ENCODE measurements around the gene RNLS. TPM values are rescaled to one million over a fixed set of nuclear protein-coding genes. Genes with fewer than 3 reads are reported as not detected.

RNLS gene
- total and polyA plus RNA-seq, 2 of the 4 experiments (the other 2 are of a cell fraction): 4.5 to 7.0 TPM

DNA sequence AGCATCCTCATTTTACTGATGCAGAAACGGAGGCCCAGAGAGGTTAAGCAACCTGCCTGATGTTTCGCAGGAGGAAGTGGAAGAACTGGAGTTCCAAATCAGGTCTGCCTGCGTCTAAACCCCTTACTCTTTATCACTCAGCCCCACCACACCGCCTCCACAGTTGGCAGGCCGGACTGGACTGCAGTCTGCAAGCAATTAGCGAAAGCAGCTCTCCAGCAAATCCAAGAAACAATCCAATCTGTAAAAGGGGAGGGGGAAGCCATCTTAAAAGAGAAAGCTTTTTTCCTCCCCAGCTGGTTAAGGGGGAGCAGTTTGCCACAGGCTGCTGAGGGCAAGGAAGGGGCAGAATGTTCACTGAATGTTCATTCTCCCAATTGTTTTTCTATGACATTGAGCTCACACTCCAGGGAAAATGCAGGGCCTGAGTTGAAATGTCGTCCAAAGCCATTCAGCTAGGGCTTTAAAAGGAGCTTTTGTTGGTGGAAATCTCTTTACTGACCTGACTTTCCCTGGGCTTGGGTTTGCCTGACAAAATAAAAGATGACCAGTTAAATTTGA is 350.1 kb downstream of the RNLS start:
- Histone ChIP-seq H3K4me3 (ENCODE audit: insufficient read depth, low read depth, low read length) (no peak overlapping the region), H3K4me1 (ENCODE audit: control insufficient read depth, insufficient read depth, low read length) (no peaks in the 10 kb centered on the region), H3K79me1 (ENCODE audit: low read depth in 1 of 2, low read length in 2 of 2) (no peaks in the 10 kb centered on the region), H2BK20ac (ENCODE audit: low read depth, low read length) (no peak overlapping the region), H3K36me3 (ENCODE audit: control insufficient read depth, insufficient read depth, low read length) (no peaks in the 10 kb centered on the region), H3K23ac (ENCODE audit: low read depth, low read length) (no peak overlapping the region), H3K18ac (ENCODE audit: low read depth, low read length) (no peak overlapping the region), H3K9ac (ENCODE audit: low read depth, low read length) (no peak overlapping the region), H4K5ac (ENCODE audit: low read depth, low read length) (no peak overlapping the region), H4K20me1 (ENCODE audit: insufficient read depth, low read length) (no peaks in the 10 kb centered on the region), H3K9me1 (ENCODE audit: insufficient read depth, low read length) (no peaks in the 10 kb centered on the region), H2AK9ac (replicated peaks; ENCODE audit: low read depth, low read length, poor library complexity) (no peak overlapping the region), H3K27ac (ENCODE audit: insufficient read depth, low read length) (no peak overlapping the region), H3K14ac (replicated peaks; ENCODE audit: low read depth, low read length) (no peak overlapping the region), H4K91ac (ENCODE audit: insufficient read depth, low read depth, low read length) (no peak overlapping the region), H4K8ac (ENCODE audit: low read depth in 2 of 2, low read length in 2 of 2) (no peak overlapping the region), H2AFZ (replicated peaks; ENCODE audit: low read length, poor library complexity) (no peak overlapping the region), H3K56ac (ENCODE audit: extremely low read depth, insufficient read depth, low read length) (no peak overlapping the region), H2BK5ac (ENCODE audit: low read depth, low read length, poor library complexity, severe bottlenecking) (no peak overlapping the region), H2AK5ac (ENCODE audit: low read depth, low read length) (no peak overlapping the region), H2BK15ac (ENCODE audit: low read depth, low read length) (no peak overlapping the region), H3K9me3 (ENCODE audit: control insufficient read depth, insufficient read depth, low read length) (no peaks in the 10 kb centered on the region), H3K4me2 (ENCODE audit: low read depth, low read length) (no peak overlapping the region), H2BK120ac (ENCODE audit: low read depth, low read length) (no peak overlapping the region), H3K27me3 (ENCODE audit: control insufficient read depth, insufficient read depth, low read length) (no peaks in the 10 kb centered on the region), H3K4ac (ENCODE audit: low read depth, low read length) (no peak overlapping the region)
- dilution Hi-C loops (cut with HindIII; ENCODE audit: low sequenced_read_pairs, unreplicated experiment) (no loop called here), in situ Hi-C loops (cut with MboI; ENCODE audit: low sequenced_read_pairs) (no loop called here), intact Hi-C loops (cut with micrococcal nuclease) (no loop called here)
- WGBS, 2 experiments (ENCODE audit: extremely low coverage in 2 of 2, insufficient read length in 1 of 2): no CpG with 5 or more reads among the region's 7 CpGs
- CTCF ChIA-PET: no interaction called here
- TF ChIP-seq, protein P1, sequence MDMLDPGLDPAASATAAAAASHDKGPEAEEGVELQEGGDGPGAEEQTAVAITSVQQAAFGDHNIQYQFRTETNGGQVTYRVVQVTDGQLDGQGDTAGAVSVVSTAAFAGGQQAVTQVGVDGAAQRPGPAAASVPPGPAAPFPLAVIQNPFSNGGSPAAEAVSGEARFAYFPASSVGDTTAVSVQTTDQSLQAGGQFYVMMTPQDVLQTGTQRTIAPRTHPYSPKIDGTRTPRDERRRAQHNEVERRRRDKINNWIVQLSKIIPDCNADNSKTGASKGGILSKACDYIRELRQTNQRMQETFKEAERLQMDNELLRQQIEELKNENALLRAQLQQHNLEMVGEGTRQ (IDR thresholded peaks at IDR 0.05; ENCODE audit: low read depth, low read length): no peak
- TF ChIP-seq SMC3 (IDR thresholded peaks at IDR 0.05; ENCODE audit: low read depth, low read length): no peak
- no peak for DNase-seq
- POLR2A ChIA-PET (ENCODE audit: unreplicated experiment): no interaction called here
- no TSS peak for BruUV-seq (replicated peaks)
- no peak for ATAC-seq (ENCODE audit: low read depth)

Measured in IMR-90 (cell line).